HG02759 (cell line): Measurements from ENCODE around the gene TSPEAR.
"Not testable (repeated sequence)": the region's sequence is repeated elsewhere in the genome, so short reads cannot be mapped to it uniquely, and the experiment has no call there.

Source experiments
- ATAC-seq: cut with Tn5 transposase; IDR thresholded peaks from one replicate; pipeline ENCODE4 v1.9.1; 2021; ENCODE audit warnings: mild to moderate bottlenecking, moderate library complexity; ENCODE audit not compliant: unreplicated experiment

The TSPEAR gene

GRCh38 chr21:44574457-44575306, 136.7 kb downstream of the TSPEAR start:
- no peak for ATAC-seq

- not testable (repeated sequence) for ATAC-seq
These were observed 137.5 kb downstream of the TSPEAR start, which contains the start of gene KRTAP10-4 for GRCh38 chr21:44573630-44574456. Gene KRTAP10-4, plus strand, starts transcription at chr21:44573729. Its CDS starts 30 bp downstream, at chr21:44573759.

GRCh38 chr21:44572959-44573583, 138.3 kb downstream of the TSPEAR start:
- ATAC-seq, result no peak

- ATAC-seq, result no peak
These were observed 139.3 kb downstream of the TSPEAR start for GRCh38 chr21:44571844-44572782.

- no peak for ATAC-seq
These were observed 140.1 kb downstream of the TSPEAR start for GRCh38 chr21:44571296-44571695.

GRCh38 chr21:44569861-44570517, 141.4 kb downstream of the TSPEAR start:
- ATAC-seq, result no peak

- ATAC-seq, result no peak
These were observed 142.5 kb downstream of the TSPEAR start for GRCh38 chr21:44568667-44569556.

- no peak for ATAC-seq
These were observed 143.1 kb downstream of the TSPEAR start for GRCh38 chr21:44568261-44568660.

- ATAC-seq, result no peak
These were observed 143.7 kb downstream of the TSPEAR start for GRCh38 chr21:44567481-44568171.

GRCh38 chr21:44566403-44566802, 145.0 kb downstream of the TSPEAR start:
- ATAC-seq, result no peak

GRCh38 chr21:44564886-44565598, 146.3 kb downstream of the TSPEAR start:
- ATAC-seq, result no peak

- ATAC-seq, result no peak
These were observed 147.3 kb downstream of the TSPEAR start for GRCh38 chr21:44564099-44564498.

- no peak for ATAC-seq
These were observed 152.7 kb downstream of the TSPEAR start, which contains the start of gene KRTAP10-3 for GRCh38 chr21:44558695-44559094. Gene KRTAP10-3, minus strand, starts transcription at chr21:44558795. Its CDS starts 80 bp downstream, at chr21:44558715.

GRCh38 chr21:44558329-44558675, 153.1 kb downstream of the TSPEAR start:
- not testable (repeated sequence) for ATAC-seq

- ATAC-seq, result no peak
These were observed 153.7 kb downstream of the TSPEAR start for GRCh38 chr21:44557491-44558328.

- ATAC-seq, result no peak
These were observed 154.5 kb downstream of the TSPEAR start for GRCh38 chr21:44556879-44557278.
